Nephron (organoid): ENCODE results near the gene ATG16L2.

Source experiments
- H3K27ac Mint-ChIP-seq, 3 experiments: 2 replicates each; pipeline ENCODE4 v1.8.0; 2020; ENCODE audit warnings: mixed read lengths in 3 of 3, mild to moderate bottlenecking in 2 of 3, moderate library complexity in 1 of 3
- H3K27me3 Mint-ChIP-seq: 2 replicates; pipeline ENCODE4 v1.8.0; 2021; ENCODE audit warnings: low read depth, mild to moderate bottlenecking, moderate library complexity, mixed read lengths
- H3K36me3 Mint-ChIP-seq: 2 replicates; pipeline ENCODE4 v1.8.0; 2020; ENCODE audit warnings: low read depth, mixed read lengths
- H3K4me1 Mint-ChIP-seq: 2 replicates; pipeline ENCODE4 v1.8.0; 2020; ENCODE audit warnings: mixed read lengths
- H3K4me3 Mint-ChIP-seq, 3 experiments: 2 replicates each; pipeline ENCODE4 v1.8.0; 2020; ENCODE audit warnings: mild to moderate bottlenecking in 3 of 3, mixed read lengths in 3 of 3, moderate library complexity in 2 of 3
- H3K9me3 Mint-ChIP-seq: 2 replicates; pipeline ENCODE4 v1.8.0; 2020; ENCODE audit warnings: mixed read lengths
- TF ChIP-seq, protein P1 (sequence below), 3 experiments: fragments of 200-600 bp; sonication (generic); IDR thresholded peaks; one replicate each; pipeline ENCODE4 v1.5.0; 2021; ENCODE audit warnings: antibody characterized with exemption in 3 of 3; ENCODE audit not compliant: unreplicated experiment in 3 of 3

Gene ATG16L2

DNA sequence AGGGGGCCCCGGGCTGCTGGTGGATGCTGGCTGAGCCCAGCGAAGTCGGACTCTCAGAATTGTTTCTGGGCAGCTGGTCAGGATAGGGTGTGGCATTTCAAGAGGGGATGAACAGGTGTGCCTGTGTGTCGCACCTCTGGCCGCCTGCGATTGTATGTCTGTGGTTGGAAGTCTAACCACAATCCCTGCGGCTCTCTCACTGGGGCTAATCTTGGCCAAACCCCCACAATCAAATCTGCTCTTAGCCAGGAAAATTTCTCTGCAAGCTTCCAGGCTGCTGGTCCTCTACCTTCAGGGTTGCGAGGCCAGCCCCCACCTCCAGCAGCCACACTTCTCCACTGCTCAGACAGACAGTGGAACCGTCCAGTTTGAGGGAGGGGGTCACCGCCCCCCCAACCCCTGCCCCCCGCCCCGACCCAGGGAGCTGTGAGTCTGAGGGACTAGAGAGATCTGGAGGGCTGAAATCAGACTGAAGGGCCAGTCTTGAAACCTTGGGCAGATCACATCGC is 953 bp downstream of the ATG16L2 start:
- H3K9me3 Mint-ChIP-seq = no peaks in the 10 kb centered on the region
- peaks cover 17% of the 10 kb centered on the region for H3K36me3 Mint-ChIP-seq
- H3K27ac Mint-ChIP-seq = peak overlapping the region; percentile 96 to 98 (median 97)
- peak overlapping the region; percentile 98 to 100 (median 99) for H3K4me3 Mint-ChIP-seq
- TF ChIP-seq, protein P1, sequence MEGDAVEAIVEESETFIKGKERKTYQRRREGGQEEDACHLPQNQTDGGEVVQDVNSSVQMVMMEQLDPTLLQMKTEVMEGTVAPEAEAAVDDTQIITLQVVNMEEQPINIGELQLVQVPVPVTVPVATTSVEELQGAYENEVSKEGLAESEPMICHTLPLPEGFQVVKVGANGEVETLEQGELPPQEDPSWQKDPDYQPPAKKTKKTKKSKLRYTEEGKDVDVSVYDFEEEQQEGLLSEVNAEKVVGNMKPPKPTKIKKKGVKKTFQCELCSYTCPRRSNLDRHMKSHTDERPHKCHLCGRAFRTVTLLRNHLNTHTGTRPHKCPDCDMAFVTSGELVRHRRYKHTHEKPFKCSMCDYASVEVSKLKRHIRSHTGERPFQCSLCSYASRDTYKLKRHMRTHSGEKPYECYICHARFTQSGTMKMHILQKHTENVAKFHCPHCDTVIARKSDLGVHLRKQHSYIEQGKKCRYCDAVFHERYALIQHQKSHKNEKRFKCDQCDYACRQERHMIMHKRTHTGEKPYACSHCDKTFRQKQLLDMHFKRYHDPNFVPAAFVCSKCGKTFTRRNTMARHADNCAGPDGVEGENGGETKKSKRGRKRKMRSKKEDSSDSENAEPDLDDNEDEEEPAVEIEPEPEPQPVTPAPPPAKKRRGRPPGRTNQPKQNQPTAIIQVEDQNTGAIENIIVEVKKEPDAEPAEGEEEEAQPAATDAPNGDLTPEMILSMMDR (IDR thresholded peaks at IDR 0.05; ENCODE audit: unreplicated experiment in 3 of 3) = no peak
- H3K27me3 Mint-ChIP-seq = peaks cover 4% of the 10 kb centered on the region
- H3K4me1 Mint-ChIP-seq = peaks cover 34% of the 10 kb centered on the region

DNA sequence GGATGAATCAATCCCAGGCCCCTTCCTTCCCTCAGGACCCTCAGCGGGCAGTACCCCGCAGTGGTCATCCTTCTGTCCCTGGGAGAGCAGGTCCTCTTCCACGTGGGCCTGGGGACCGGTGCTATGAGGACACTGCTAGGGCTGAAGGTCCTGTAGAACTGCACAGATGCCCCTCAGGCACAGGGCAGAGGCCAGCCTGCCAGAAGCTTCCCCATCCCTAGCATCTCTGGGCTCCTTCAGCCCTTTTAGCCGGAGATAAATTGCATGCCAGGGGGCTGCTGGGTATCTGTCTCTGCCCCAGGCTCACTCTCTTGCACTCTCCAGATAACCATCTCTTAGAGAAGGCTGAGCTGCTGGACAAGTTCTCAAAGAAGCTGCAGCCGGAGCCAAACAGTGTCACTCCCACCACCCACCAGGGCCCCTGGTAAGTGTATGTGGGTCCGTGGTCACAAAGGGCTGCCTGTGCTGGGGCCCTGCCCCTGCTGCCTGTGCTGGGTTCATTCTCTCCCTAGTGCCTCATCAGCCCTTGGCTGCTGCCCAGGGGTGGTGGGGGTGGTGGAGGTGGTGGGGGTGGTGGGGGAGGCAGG is 2.3 kb downstream of the ATG16L2 start:
- no peak overlapping the region for H3K27ac Mint-ChIP-seq
- no peaks in the 10 kb centered on the region for H3K9me3 Mint-ChIP-seq
- TF ChIP-seq, protein P1 (IDR thresholded peaks at IDR 0.05; ENCODE audit: unreplicated experiment in 3 of 3) = no peak
- H3K4me1 Mint-ChIP-seq = peaks cover 29% of the 10 kb centered on the region
- H3K4me3 Mint-ChIP-seq = peak overlapping the region; percentile 38 to 68 (median 57)
- H3K27me3 Mint-ChIP-seq = peaks cover 4% of the 10 kb centered on the region
- H3K36me3 Mint-ChIP-seq = peaks cover 12% of the 10 kb centered on the region

DNA sequence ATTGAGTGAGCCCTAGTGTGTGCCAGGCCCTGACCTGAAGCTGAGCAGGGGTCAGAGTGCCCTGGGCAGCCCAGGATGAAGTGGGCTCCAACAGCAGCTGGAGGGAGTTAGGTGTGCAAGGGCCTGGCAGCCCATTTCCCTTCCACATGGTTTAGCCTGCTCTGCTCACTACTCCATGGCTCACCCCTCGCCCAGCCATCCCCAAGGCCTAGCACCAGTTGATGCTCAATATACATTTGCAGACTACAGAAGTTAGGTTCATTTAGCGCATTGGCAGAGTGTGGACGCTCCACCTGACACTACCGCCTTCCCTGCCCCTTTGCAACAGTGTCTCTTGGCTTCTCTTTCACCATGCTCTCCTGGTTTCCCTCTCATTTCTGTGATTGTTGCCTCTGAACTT is 3.8 kb downstream of the ATG16L2 start:
- peak overlapping the region; percentile 34 to 58 (median 56) for H3K4me3 Mint-ChIP-seq
- H3K36me3 Mint-ChIP-seq = peaks cover 12% of the 10 kb centered on the region

DNA sequence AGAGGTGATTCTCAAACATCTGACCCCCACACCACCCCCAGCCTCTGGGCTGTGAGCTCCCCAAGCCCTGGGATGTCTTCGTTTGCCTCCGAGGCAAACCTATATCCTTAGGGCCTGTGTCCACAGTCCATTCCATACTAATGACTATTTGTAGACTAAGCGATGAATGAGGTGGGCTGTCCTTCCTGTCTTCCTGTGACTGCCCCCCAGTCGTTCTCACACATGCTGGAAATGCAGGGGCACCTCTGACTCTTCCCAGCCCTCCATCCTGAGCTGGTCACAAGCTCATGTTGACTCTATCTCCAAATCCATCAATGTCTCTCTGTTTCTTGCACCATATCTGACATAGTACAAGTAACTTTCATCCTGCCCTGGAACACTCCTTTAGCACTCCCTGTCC is 4.8 kb downstream of the ATG16L2 start:
- Mint-ChIP-seq H3K4me3 (peak overlapping the region in 2 of 3 experiments; percentile 1 to 55), H3K4me1 (peaks cover 8% of the 10 kb centered on the region), H3K27ac (no peak overlapping the region), H3K9me3 (no peaks in the 10 kb centered on the region), H3K36me3 (peaks cover 12% of the 10 kb centered on the region), H3K27me3 (peaks cover 4% of the 10 kb centered on the region)
- TF ChIP-seq, protein P1 (IDR thresholded peaks at IDR 0.05; ENCODE audit: unreplicated experiment in 3 of 3) = no peak

More for the DNA sequence above, 3.8 kb downstream of the ATG16L2 start:
- Mint-ChIP-seq H3K27me3 (peaks cover 4% of the 10 kb centered on the region), H3K4me1 (peaks cover 18% of the 10 kb centered on the region), H3K27ac (peak overlapping the region in 1 of 3 experiments; percentile 2), H3K9me3 (no peaks in the 10 kb centered on the region)
- TF ChIP-seq, protein P1 (IDR thresholded peaks at IDR 0.05; ENCODE audit: unreplicated experiment in 3 of 3) = no peak

DNA sequence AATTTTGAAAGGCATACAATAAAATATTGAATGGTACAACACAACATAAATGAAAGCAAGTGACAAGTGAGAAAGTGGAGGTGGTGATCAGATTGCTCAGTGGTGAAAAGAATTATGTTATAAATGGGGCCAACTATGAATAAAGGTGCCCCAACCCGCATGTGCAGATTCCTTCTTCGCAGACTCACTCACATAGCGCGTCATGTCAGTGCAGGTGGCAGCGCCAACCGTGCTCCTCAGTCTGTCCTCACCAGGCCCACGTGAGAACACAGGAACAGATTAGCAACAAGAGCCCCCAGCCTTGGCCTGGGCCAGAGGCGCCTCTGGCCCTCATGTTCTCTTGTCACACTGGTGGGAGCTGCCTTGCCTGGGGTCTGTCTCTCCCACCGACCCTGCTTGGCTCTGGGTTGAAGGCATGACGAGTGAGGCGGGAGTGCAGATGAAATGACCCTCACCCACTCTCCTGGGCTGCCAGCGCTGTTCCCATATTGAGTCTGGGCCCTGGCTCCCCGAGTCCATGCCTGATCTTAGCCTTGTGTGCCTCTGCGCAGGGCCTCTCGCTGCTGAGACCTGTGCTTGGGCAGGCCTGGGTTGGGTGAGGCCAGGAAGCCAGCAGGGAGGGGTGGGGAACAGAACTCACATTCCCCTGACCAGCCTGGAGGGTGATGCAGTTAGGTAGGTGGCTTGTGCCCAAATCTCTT is 6.4 kb downstream of the ATG16L2 start:
- H3K27me3 Mint-ChIP-seq = no peaks in the 10 kb centered on the region
- no peaks in the 10 kb centered on the region for H3K9me3 Mint-ChIP-seq
- no peak overlapping the region for H3K27ac Mint-ChIP-seq
- peaks cover 5% of the 10 kb centered on the region for H3K4me1 Mint-ChIP-seq
- peak overlapping the region; percentile 76 to 79 (median 77) for H3K4me3 Mint-ChIP-seq
- TF ChIP-seq, protein P1 (IDR thresholded peaks at IDR 0.05; ENCODE audit: unreplicated experiment in 3 of 3) = no peak
- H3K36me3 Mint-ChIP-seq = peaks cover 12% of the 10 kb centered on the region
